Measurements from ENCODE around the gene CD99L2.
A peak's percentile ranks its signal among the peaks of the same experiment; 100 is the strongest.

Gene CD99L2

DNA sequence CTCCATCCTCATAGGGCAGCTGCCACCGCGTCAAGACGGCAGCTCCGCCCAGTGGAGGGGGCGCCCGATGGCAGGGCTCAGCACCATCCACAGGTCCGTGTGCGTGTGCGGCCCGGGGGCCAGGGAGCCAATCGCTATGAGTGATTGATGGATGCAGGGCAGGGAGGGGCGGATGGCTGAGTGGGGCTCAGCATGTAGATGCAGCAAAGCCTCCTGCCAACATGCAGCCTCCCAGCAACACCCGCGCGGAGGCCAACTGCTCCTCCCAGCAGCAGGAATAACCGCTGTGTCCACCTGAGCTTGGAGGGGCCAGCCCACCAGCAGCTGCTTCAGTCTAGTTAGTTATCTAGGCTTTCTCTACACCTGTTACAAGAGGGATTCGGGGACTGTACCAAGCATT, 127.8 kb downstream of the CD99L2 start:
- no peak overlapping the region for H3K4me3 ChIP-seq (ENCODE audit: low read depth, low read length)
- no peak for DNase-seq (ENCODE audit: low read depth)

DNA sequence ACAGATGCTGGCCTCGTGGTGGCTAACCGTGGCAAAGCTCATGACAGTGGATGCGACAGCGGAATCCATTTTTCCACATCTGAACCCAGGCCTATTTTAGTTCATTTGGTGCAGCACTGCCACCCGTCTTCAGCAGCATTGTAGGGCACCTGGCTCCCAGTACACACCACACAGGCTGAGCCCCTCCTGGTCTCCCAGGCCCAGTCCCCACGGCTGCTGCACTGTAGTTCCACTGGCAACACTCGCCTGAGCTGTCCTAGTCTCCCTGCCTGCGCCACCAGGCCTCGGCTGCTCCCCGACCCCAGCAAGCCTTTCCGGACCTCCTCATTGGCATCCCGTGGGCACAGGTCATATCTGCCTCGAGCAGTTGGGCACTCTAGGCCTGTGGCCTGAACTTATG, 129.1 kb downstream of the CD99L2 start:
- DNase-seq (ENCODE audit: low read depth), result no peak
- no peak overlapping the region for H3K4me3 ChIP-seq (ENCODE audit: low read depth, low read length)
- TF ChIP-seq, protein P1, sequence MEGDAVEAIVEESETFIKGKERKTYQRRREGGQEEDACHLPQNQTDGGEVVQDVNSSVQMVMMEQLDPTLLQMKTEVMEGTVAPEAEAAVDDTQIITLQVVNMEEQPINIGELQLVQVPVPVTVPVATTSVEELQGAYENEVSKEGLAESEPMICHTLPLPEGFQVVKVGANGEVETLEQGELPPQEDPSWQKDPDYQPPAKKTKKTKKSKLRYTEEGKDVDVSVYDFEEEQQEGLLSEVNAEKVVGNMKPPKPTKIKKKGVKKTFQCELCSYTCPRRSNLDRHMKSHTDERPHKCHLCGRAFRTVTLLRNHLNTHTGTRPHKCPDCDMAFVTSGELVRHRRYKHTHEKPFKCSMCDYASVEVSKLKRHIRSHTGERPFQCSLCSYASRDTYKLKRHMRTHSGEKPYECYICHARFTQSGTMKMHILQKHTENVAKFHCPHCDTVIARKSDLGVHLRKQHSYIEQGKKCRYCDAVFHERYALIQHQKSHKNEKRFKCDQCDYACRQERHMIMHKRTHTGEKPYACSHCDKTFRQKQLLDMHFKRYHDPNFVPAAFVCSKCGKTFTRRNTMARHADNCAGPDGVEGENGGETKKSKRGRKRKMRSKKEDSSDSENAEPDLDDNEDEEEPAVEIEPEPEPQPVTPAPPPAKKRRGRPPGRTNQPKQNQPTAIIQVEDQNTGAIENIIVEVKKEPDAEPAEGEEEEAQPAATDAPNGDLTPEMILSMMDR (conservative IDR thresholded peaks at IDR 0.05; ENCODE audit: low read depth, low read length), result no peak

More for the DNA sequence above, 127.8 kb downstream of the CD99L2 start:
- TF ChIP-seq, protein P1 (conservative IDR thresholded peaks at IDR 0.05; ENCODE audit: low read depth, low read length), result no peak

DNA sequence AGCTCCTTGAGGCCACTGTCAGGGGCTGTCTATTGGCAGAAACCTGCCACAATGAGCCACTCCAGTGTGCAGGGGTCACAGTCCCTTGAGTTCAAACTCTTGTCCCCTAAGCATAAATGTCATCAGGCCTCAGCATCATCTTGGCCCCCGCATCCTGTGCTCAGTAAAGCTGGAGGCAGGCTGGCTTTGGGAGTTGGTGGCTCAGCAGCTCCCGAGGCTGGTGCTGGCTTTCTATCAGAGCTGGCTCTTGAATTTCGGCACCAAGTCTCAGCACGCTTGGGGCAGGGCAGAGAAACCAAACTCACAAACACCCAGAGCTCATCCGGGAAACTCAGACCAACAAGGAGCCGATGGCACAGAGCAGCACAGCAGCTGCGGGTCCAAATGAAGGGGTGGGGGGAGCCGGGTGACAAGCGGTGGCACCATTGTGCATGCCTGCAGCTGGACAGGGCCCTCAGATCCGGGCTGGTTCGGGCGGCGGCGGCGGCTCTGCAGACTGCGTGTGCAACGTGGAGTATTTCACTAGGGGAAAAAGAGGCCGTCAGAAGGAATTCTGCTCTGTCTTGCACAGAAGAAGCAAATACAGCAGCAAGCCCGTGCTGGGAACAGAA, 129.8 kb downstream of the CD99L2 start:
- H3K4me3 ChIP-seq (ENCODE audit: low read depth, low read length), result no peak overlapping the region
- DNase-seq (ENCODE audit: low read depth), result no peak
- TF ChIP-seq, protein P1 (conservative IDR thresholded peaks at IDR 0.05; ENCODE audit: low read depth, low read length), result no peak

DNA sequence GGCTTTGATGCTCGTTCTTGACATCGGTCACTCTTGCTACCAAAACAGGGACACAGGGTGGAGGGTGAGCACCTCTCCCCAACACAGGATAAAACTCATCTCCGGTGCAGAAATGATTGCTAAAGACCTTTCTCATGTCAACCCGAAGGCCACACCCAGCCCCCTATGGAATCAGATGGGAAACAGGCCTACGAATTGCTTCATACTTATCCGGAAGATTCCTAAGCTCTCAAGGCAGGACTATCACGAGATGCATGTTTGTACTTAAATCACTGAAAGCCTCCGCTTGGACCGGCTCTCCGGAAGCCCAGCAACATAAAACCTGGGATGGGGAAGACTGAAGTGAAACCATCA, 130.4 kb downstream of the CD99L2 start:
- DNase-seq (ENCODE audit: low read depth), result peak; percentile 14
- TF ChIP-seq, protein P1 (conservative IDR thresholded peaks at IDR 0.05; ENCODE audit: low read depth, low read length), result no peak
- no peak overlapping the region for H3K4me3 ChIP-seq (ENCODE audit: low read depth, low read length)

DNA sequence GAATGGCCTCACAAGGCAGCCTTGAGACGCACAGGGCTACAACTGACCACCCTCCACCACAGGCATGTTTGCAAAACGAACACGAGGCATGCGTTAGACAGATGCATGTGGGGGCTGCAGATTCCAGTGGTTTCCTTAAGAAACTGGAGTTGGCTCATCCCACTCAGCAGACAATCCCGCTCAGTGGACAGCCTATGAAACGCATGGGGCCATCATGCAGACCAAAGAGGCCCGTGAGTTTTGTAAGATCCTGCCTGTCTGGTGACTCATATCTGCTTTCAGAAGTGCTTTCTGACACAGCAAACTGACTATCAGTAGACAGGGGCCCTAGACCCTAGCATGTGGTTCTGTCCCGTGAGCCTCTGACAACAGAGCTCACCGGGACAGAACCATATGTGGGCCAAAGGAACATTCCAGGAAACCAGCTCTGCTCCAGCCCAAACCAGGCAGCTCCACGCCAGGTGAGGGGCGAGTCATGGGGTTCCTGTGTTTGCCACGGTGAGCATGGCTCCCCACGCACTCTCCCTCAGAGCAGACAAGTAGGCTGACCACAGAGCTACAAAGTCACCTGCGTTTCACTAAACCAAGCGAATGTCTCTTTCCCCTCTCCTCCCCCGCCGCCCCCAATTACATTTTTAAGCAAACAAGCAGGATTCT, 130.9 kb downstream of the CD99L2 start:
- DNase-seq (ENCODE audit: low read depth), result peak; percentile 96
- TF ChIP-seq, protein P1 (conservative IDR thresholded peaks at IDR 0.05; ENCODE audit: low read depth, low read length), result no peak
- H3K4me3 ChIP-seq (ENCODE audit: low read depth, low read length), result no peak overlapping the region

DNA sequence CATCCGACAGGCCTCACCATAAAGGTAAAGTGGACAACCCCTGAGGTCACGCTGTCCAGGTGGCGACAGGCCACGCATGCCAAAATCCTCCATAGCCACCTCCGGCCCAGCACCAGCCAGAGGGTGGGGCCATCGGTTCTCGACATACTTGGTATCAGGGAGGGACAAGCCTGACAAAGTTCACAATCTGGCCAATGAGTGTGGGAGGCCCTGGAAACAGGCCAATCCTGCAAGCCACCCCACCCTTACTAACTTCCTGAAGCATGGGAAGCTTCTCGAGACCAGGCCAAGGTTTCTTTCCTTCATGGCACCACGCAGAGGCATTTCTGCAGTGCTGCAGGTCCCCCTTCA, 131.4 kb downstream of the CD99L2 start:
- DNase-seq (ENCODE audit: low read depth), result no peak

More for the DNA sequence above, 131.4 kb downstream of the CD99L2 start:
- TF ChIP-seq, protein P1 (conservative IDR thresholded peaks at IDR 0.05; ENCODE audit: low read depth, low read length), result no peak
- H3K4me3 ChIP-seq (ENCODE audit: low read depth, low read length), result no peak overlapping the region
